IMR-90 (cell line): ENCODE data around the gene OR8S1. TPM values are rescaled to one million over a fixed set of nuclear protein-coding genes. Genes with fewer than 3 reads are reported as not detected.

ENCODE experiments used
- ATAC-seq: fragments of 200-7000 bp; cut with Tn5 transposase; 2 replicates; pipeline ENCODE4 v1.9.1; 2020; ENCODE audit warnings: low read depth, mild to moderate bottlenecking, moderate library complexity
- BruUV-seq: library from RNA; stranded (reverse); fragments of 400-500 nt; replicated peaks from 2 replicates; lab custom pipeline; 2021; lab: Mats Ljungman, UMichigan
- CTCF ChIA-PET: fragments of 300-600 bp; formaldehyde crosslinking; extraction: SDS; loops from one replicate; lab custom pipeline; 2021; ENCODE audit warnings: antibody characterized with exemption; lab: Yijun Ruan, JAX
- POLR2A ChIA-PET: fragments of 300-600 bp; sonication (Branson Sonifier 250); formaldehyde crosslinking; loops from one replicate; lab custom pipeline; 2022; ENCODE audit warnings: antibody characterized with exemption; ENCODE audit not compliant: unreplicated experiment; lab: Charles Lee
- DNase-seq: peaks from one replicate; pipeline ENCODE4 v3.0.0; 2013
- H2AFZ ChIP-seq: replicated peaks from 2 replicates; pipeline ENCODE3; 2013; ENCODE audit warnings: low read length, mild to moderate bottlenecking; ENCODE audit not compliant: poor library complexity
- H2AK5ac ChIP-seq: 2 replicates; pipeline ENCODE4 v1.6.1; 2013; ENCODE audit warnings: low read depth, low read length, inconsistent platforms
- H2AK9ac ChIP-seq: replicated peaks from 2 replicates; pipeline ENCODE3; 2013; ENCODE audit warnings: mild to moderate bottlenecking, low read depth, low read length, moderate library complexity; ENCODE audit not compliant: poor library complexity
- H2BK120ac ChIP-seq: 2 replicates; pipeline ENCODE4 v1.6.1; 2013; ENCODE audit warnings: low read depth, low read length, inconsistent platforms
- H2BK15ac ChIP-seq: 3 replicates; pipeline ENCODE4 v1.6.1; 2013; ENCODE audit warnings: low read depth, low read length, inconsistent platforms
- H2BK20ac ChIP-seq: 2 replicates; pipeline ENCODE4 v1.6.1; 2013; ENCODE audit warnings: low read depth, mild to moderate bottlenecking, inconsistent platforms, low read length, moderate library complexity
- H2BK5ac ChIP-seq: 2 replicates; pipeline ENCODE4 v1.6.1; 2013; ENCODE audit warnings: mild to moderate bottlenecking, low read depth, low read length, inconsistent platforms; ENCODE audit not compliant: poor library complexity, severe bottlenecking
- H3K14ac ChIP-seq: replicated peaks from 2 replicates; pipeline ENCODE4 v1.6.1; 2013; ENCODE audit warnings: low read depth, low read length, inconsistent platforms
- H3K18ac ChIP-seq: 2 replicates; pipeline ENCODE4 v1.6.1; 2013; ENCODE audit warnings: low read depth, low read length, control low read depth
- H3K23ac ChIP-seq: 2 replicates; pipeline ENCODE4 v1.6.1; 2013; ENCODE audit warnings: low read depth, low read length, inconsistent platforms
- H3K27ac ChIP-seq: 2 replicates; pipeline ENCODE4 v1.5.1; 2013; ENCODE audit warnings: mild to moderate bottlenecking, control low read depth, low read length; ENCODE audit not compliant: insufficient read depth
- H3K27me3 ChIP-seq: 2 replicates; pipeline ENCODE4 v1.6.1; 2013; ENCODE audit warnings: low read length; ENCODE audit not compliant: control insufficient read depth, insufficient read depth
- H3K36me3 ChIP-seq: 2 replicates; pipeline ENCODE4 v1.6.1; 2013; ENCODE audit warnings: low read length, mixed read lengths; ENCODE audit not compliant: control insufficient read depth, insufficient read depth
- H3K4ac ChIP-seq: 2 replicates; pipeline ENCODE4 v1.6.1; 2013; ENCODE audit warnings: low read depth, low read length, inconsistent platforms
- H3K4me1 ChIP-seq: 2 replicates; pipeline ENCODE4 v1.6.1; 2013; ENCODE audit warnings: low read length, mixed read lengths; ENCODE audit not compliant: control insufficient read depth, insufficient read depth
- H3K4me2 ChIP-seq: 2 replicates; pipeline ENCODE4 v1.6.1; 2013; ENCODE audit warnings: low read depth, mild to moderate bottlenecking, control low read depth, low read length, moderate library complexity
- H3K4me3 ChIP-seq: 2 replicates; pipeline ENCODE4 v1.5.1; 2013; ENCODE audit warnings: low read depth, mild to moderate bottlenecking, control low read depth, low read length, moderate library complexity; ENCODE audit not compliant: insufficient read depth
- H3K56ac ChIP-seq: 2 replicates; pipeline ENCODE4 v1.6.1; 2013; ENCODE audit warnings: low read length, inconsistent platforms; ENCODE audit not compliant: insufficient read depth; ENCODE audit errors: extremely low read depth
- H3K79me1 ChIP-seq, 2 experiments: 2 replicates each; pipeline ENCODE4 v1.6.1; 2013; ENCODE audit warnings: low read length in 2 of 2, inconsistent platforms in 1 of 2, low read depth in 1 of 2
- H3K9ac ChIP-seq: 2 replicates; pipeline ENCODE4 v1.6.1; 2013; ENCODE audit warnings: low read depth, low read length, control low read depth
- H3K9me1 ChIP-seq: 2 replicates; pipeline ENCODE4 v1.6.1; 2013; ENCODE audit warnings: low read length, inconsistent platforms; ENCODE audit not compliant: insufficient read depth
- H3K9me3 ChIP-seq: 2 replicates; pipeline ENCODE4 v1.6.1; 2013; ENCODE audit warnings: low read length; ENCODE audit not compliant: control insufficient read depth, insufficient read depth
- H4K20me1 ChIP-seq: 2 replicates; pipeline ENCODE4 v1.6.1; 2013; ENCODE audit warnings: low read length, inconsistent platforms; ENCODE audit not compliant: insufficient read depth
- H4K5ac ChIP-seq: 2 replicates; pipeline ENCODE4 v1.6.1; 2013; ENCODE audit warnings: mild to moderate bottlenecking, low read depth, low read length, control low read depth
- H4K8ac ChIP-seq, 2 experiments: 2 replicates each; pipeline ENCODE4 v1.6.1; 2013; ENCODE audit warnings: low read depth in 2 of 2, low read length in 2 of 2, control low read depth in 1 of 2, inconsistent platforms in 1 of 2
- H4K91ac ChIP-seq: 2 replicates; pipeline ENCODE4 v1.6.1; 2013; ENCODE audit warnings: low read depth, low read length, inconsistent platforms; ENCODE audit not compliant: insufficient read depth
- BHLHE40 ChIP-seq: fragments of 150-350 bp; IDR thresholded peaks from 2 replicates; pipeline ENCODE4 v1.6.1; 2016; ENCODE audit warnings: mild to moderate bottlenecking, low read depth, low read length
- CEBPB ChIP-seq: IDR thresholded peaks from 2 replicates; pipeline ENCODE4 v1.6.1; 2012; ENCODE audit warnings: low read depth, low read length, improper control_type of control experiment
- CHD1 ChIP-seq: IDR thresholded peaks from 2 replicates; pipeline ENCODE4 v1.6.1; 2012; ENCODE audit warnings: low read depth, low read length, improper control_type of control experiment
- FOS ChIP-seq: fragments of 150-350 bp; IDR thresholded peaks from 2 replicates; pipeline ENCODE4 v1.6.1; 2016; ENCODE audit warnings: low read depth, low read length
- MAFK ChIP-seq: IDR thresholded peaks from 2 replicates; pipeline ENCODE4 v1.6.1; 2012; ENCODE audit warnings: low read depth, low read length, improper control_type of control experiment
- MAZ ChIP-seq: IDR thresholded peaks from 2 replicates; pipeline ENCODE4 v1.6.1; 2012; ENCODE audit warnings: low read depth, mild to moderate bottlenecking, low read length, improper control_type of control experiment, moderate library complexity, borderline replicate concordance
- MXI1 ChIP-seq: IDR thresholded peaks from 2 replicates; pipeline ENCODE4 v1.6.1; 2012; ENCODE audit warnings: low read depth, mild to moderate bottlenecking, low read length, moderate library complexity, borderline replicate concordance
- NFE2L2 ChIP-seq: fragments of 150-350 bp; IDR thresholded peaks from 2 replicates; pipeline ENCODE4 v1.6.1; 2016; ENCODE audit warnings: low read depth, mild to moderate bottlenecking, low read length
- POLR2A ChIP-seq: IDR thresholded peaks from 2 replicates; pipeline ENCODE4 v1.6.1; 2012; ENCODE audit warnings: mild to moderate bottlenecking, low read depth, low read length
- RAD21 ChIP-seq: IDR thresholded peaks from 2 replicates; pipeline ENCODE4 v1.6.1; 2012; ENCODE audit warnings: low read length, improper control_type of control experiment
- RCOR1 ChIP-seq: IDR thresholded peaks from 2 replicates; pipeline ENCODE4 v1.6.1; 2012; ENCODE audit warnings: mild to moderate bottlenecking, low read length, improper control_type of control experiment; ENCODE audit not compliant: insufficient replicate concordance
- RFX5 ChIP-seq: IDR thresholded peaks from 2 replicates; pipeline ENCODE4 v1.8.0; 2012; ENCODE audit warnings: low read depth, mild to moderate bottlenecking, low read length, moderate library complexity
- SMC3 ChIP-seq: fragments of 150-350 bp; IDR thresholded peaks from 2 replicates; pipeline ENCODE4 v1.6.1; 2016; ENCODE audit warnings: low read depth, mild to moderate bottlenecking, antibody characterized with exemption, low read length, moderate library complexity
- WGBS, 2 experiments: methylation state at CpG; one replicate each; pipeline versions ENCODE4 v1.1.5 to v1.1.7; 2013; ENCODE audit warnings: missing lambda C conversion rate in 2 of 2; ENCODE audit not compliant: insufficient read length in 1 of 2; ENCODE audit errors: extremely low coverage in 2 of 2; 5-methylcytosine and 5-hydroxymethylcytosine counted together
- dilution Hi-C: fragments of 300-500 bp; cut with HindIII; formaldehyde crosslinking; loops from one replicate; pipeline ENCODE4 v1.14.3; 2018; ENCODE audit warnings: low sequenced_read_pairs; ENCODE audit not compliant: unreplicated experiment
- in situ Hi-C: fragments of 300-500 bp; cut with MboI; formaldehyde crosslinking; loops from 3 replicates; pipeline ENCODE4 v1.14.3; 2019; ENCODE audit warnings: low sequenced_read_pairs, inconsistent platforms, mixed read lengths
- intact Hi-C: fragments of 100-400 bp; cut with micrococcal nuclease; formaldehyde crosslinking; loops from 2 replicates; pipeline ENCODE4 v1.10.0; 2022
- polyA plus RNA-seq, 3 experiments: library from polyadenylated mRNA; depleted of rRNA; stranded (reverse); fragments of >200 nt; gene quantifications; 2 replicates each; pipeline ENCODE4 v1.2.3, GENCODE V29; 2012; ENCODE audit warnings: low replicate concordance in 1 of 3
- total RNA-seq: library from RNA; depleted of rRNA; stranded (reverse); fragments of >200 nt; gene quantifications from 2 replicates; pipeline ENCODE4 v1.2.3, GENCODE V29; 2012
- TF ChIP-seq, protein P1 (sequence below): fragments of 150-350 bp; IDR thresholded peaks from 2 replicates; pipeline ENCODE4 v1.6.1; 2016; ENCODE audit warnings: low read depth, mild to moderate bottlenecking, low read length, moderate library complexity, borderline replicate concordance
- TF ChIP-seq, protein P2 (sequence below): conservative IDR thresholded peaks from 2 replicates; pipeline ENCODE4 v1.5.1; 2012; ENCODE audit warnings: mild to moderate bottlenecking, low read depth, low read length, improper control_type of control experiment
- TF ChIP-seq, protein P3 (sequence below): fragments of 150-350 bp; IDR thresholded peaks from 2 replicates; pipeline ENCODE4 v1.6.1; 2017; ENCODE audit warnings: mild to moderate bottlenecking, antibody characterized with exemption, low read length, low read depth

The OR8S1 gene
- total and polyA plus RNA-seq, 2 of the 4 experiments (the other 2 are of a cell fraction): not detected

DNA sequence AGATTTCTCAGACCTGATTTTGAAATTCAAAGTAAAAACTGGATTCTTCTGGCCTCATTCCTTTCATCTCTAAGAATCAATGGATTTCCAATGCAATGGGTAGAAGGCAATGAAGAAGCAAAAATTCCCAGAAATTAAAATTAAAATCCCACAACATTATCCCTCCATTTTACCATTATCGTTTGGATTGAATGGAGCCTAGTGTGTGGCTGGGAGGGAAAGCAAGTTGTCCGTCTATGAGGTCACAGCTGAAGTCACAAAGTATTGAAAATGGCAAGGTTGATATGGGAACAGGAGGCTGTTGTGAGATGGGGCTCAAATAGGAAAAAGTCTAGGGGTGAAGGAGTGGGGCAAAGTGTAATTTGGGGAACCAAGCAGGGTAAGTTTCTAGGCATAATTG, 43.2 kb upstream of the OR8S1 start, which contains the start of gene C12orf54:
Gene C12orf54, plus strand, starts transcription at position 301 of the 400 bp plus-strand sequence. CDS start 799 bp downstream, outside the sequence.
- CTCF ChIA-PET: no interaction called here

More for the DNA sequence above, 43.2 kb upstream of the OR8S1 start, which contains the start of gene C12orf54:
- H3K23ac ChIP-seq: no peak within 1 kb of the TSS
- no peak within 1 kb of the TSS for H2BK5ac ChIP-seq
- POLR2A ChIA-PET: no interaction called here
- no peaks in the 10 kb centered on the region for H3K9me1 ChIP-seq
- ATAC-seq (no peak), DNase-seq (no peak)
- H3K14ac ChIP-seq: no peak within 1 kb of the TSS
- no peaks in the 10 kb centered on the region for H3K36me3 ChIP-seq
- H4K20me1 ChIP-seq: no peaks in the 10 kb centered on the region
- H4K8ac ChIP-seq: no peak within 1 kb of the TSS
- no peak within 1 kb of the TSS for H3K18ac ChIP-seq
- no peak within 1 kb of the TSS for H2BK120ac ChIP-seq
- BruUV-seq: no TSS peak
- H3K9me3 ChIP-seq: no peaks in the 10 kb centered on the region
- H4K91ac ChIP-seq: no peak within 1 kb of the TSS
- H2BK15ac ChIP-seq: no peak within 1 kb of the TSS
- H3K27ac ChIP-seq: no peak within 1 kb of the TSS
- intact Hi-C loops (no loop called here), dilution Hi-C loops (no loop called here), in situ Hi-C loops (no loop called here)
- TF ChIP-seq CEBPB (no peak), SMC3 (no peak), POLR2A (no peak), CHD1 (no peak), MXI1 (no peak), RCOR1 (no peak), BHLHE40 (no peak), MAFK (no peak), FOS (no peak), RAD21 (no peak), MAZ (no peak), RFX5 (no peak), NFE2L2 (no peak)
- TF ChIP-seq, protein P1, sequence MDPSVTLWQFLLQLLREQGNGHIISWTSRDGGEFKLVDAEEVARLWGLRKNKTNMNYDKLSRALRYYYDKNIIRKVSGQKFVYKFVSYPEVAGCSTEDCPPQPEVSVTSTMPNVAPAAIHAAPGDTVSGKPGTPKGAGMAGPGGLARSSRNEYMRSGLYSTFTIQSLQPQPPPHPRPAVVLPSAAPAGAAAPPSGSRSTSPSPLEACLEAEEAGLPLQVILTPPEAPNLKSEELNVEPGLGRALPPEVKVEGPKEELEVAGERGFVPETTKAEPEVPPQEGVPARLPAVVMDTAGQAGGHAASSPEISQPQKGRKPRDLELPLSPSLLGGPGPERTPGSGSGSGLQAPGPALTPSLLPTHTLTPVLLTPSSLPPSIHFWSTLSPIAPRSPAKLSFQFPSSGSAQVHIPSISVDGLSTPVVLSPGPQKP: no peak
- TF ChIP-seq, protein P2, sequence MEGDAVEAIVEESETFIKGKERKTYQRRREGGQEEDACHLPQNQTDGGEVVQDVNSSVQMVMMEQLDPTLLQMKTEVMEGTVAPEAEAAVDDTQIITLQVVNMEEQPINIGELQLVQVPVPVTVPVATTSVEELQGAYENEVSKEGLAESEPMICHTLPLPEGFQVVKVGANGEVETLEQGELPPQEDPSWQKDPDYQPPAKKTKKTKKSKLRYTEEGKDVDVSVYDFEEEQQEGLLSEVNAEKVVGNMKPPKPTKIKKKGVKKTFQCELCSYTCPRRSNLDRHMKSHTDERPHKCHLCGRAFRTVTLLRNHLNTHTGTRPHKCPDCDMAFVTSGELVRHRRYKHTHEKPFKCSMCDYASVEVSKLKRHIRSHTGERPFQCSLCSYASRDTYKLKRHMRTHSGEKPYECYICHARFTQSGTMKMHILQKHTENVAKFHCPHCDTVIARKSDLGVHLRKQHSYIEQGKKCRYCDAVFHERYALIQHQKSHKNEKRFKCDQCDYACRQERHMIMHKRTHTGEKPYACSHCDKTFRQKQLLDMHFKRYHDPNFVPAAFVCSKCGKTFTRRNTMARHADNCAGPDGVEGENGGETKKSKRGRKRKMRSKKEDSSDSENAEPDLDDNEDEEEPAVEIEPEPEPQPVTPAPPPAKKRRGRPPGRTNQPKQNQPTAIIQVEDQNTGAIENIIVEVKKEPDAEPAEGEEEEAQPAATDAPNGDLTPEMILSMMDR: no peak
- TF ChIP-seq, protein P3, sequence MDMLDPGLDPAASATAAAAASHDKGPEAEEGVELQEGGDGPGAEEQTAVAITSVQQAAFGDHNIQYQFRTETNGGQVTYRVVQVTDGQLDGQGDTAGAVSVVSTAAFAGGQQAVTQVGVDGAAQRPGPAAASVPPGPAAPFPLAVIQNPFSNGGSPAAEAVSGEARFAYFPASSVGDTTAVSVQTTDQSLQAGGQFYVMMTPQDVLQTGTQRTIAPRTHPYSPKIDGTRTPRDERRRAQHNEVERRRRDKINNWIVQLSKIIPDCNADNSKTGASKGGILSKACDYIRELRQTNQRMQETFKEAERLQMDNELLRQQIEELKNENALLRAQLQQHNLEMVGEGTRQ: no peak
- H4K5ac ChIP-seq: no peak within 1 kb of the TSS
- no CpG with 5 or more reads among the region's 2 CpGs for WGBS, 2 experiments
- no peaks in the 10 kb centered on the region for H3K79me1 ChIP-seq
- no peak within 1 kb of the TSS for H2BK20ac ChIP-seq
- no peaks in the 10 kb centered on the region for H3K27me3 ChIP-seq
- H3K4me3 ChIP-seq: no peak within 1 kb of the TSS
- H3K4ac ChIP-seq: no peak within 1 kb of the TSS
- H3K4me1 ChIP-seq: no peaks in the 10 kb centered on the region
- H3K4me2 ChIP-seq: no peak within 1 kb of the TSS
- no peak within 1 kb of the TSS for H2AFZ ChIP-seq
- H2AK9ac ChIP-seq: no peak within 1 kb of the TSS
- no peak within 1 kb of the TSS for H2AK5ac ChIP-seq
- no peak within 1 kb of the TSS for H3K56ac ChIP-seq
- no peak within 1 kb of the TSS for H3K9ac ChIP-seq
